Measurements from ENCODE around the gene PCP2.

PCP2 gene

GRCh38 chr19:7638802-7639465, 5.4 kb upstream of the PCP2 start:
- no peak for DNase-seq

- DNase-seq: no peak
Measured at GRCh38 chr19:7637374-7638256, 4.1 kb upstream of the PCP2 start.

GRCh38 chr19:7636691-7637373, 3.3 kb upstream of the PCP2 start, which contains the start of gene STXBP2:
STXBP2 (plus strand) TSS chr19:7637110; CDS start chr19:7637150, 40 bp downstream.
- DNase-seq: peak; percentile 91

GRCh38 chr19:7636317-7636690, 2.8 kb upstream of the PCP2 start:
- no peak for DNase-seq

GRCh38 chr19:7635670-7636069, 2.2 kb upstream of the PCP2 start:
- no peak for DNase-seq

- no peak for DNase-seq
Measured at GRCh38 chr19:7632340-7633203, 947 bp downstream of the PCP2 start.

- no peak for DNase-seq
Measured at GRCh38 chr19:7631577-7631976, 1.9 kb downstream of the PCP2 start.

- peak; percentile 99 for DNase-seq
Measured at GRCh38 chr19:7629347-7630054, 4.0 kb downstream of the PCP2 start, which contains the start of the genes PET100 and XAB2. PET100 (plus strand) TSS chr19:7629793; CDS start chr19:7629834, 41 bp downstream. XAB2 (minus strand) TSS chr19:7629545; CDS start chr19:7629527, 18 bp downstream.

GRCh38 chr19:7628589-7629311, 4.8 kb downstream of the PCP2 start:
- DNase-seq: no peak

GRCh38 chr19:7627166-7627565, 6.4 kb downstream of the PCP2 start:
- no peak for DNase-seq

GRCh38 chr19:7625763-7626372, 7.7 kb downstream of the PCP2 start:
- no peak for DNase-seq

- DNase-seq: no peak
Measured at GRCh38 chr19:7624810-7625209, 8.7 kb downstream of the PCP2 start.

GRCh38 chr19:7623725-7624603, 9.6 kb downstream of the PCP2 start:
- no peak for DNase-seq

GRCh38 chr19:7622933-7623685, 10.4 kb downstream of the PCP2 start:
- DNase-seq: no peak

GRCh38 chr19:7620442-7621412, 12.8 kb downstream of the PCP2 start:
- DNase-seq: no peak

GRCh38 chr19:7619671-7620441, 13.7 kb downstream of the PCP2 start:
- DNase-seq: no peak

Data from islet precursor cell (in vitro differentiated cells).